ENCODE data around the gene PHLDA2. TPM values are rescaled to one million over a fixed set of nuclear protein-coding genes. Genes with fewer than 3 reads are reported as not detected.

Gene PHLDA2
- total and polyA plus RNA-seq, 9 of the 15 experiments (the other 6 are each of a cell fraction or from before 2014, with no cell fraction given), result 0.43 to 42.4 (median 4.7) TPM

- TF ChIP-seq ZBTB34 (CRISPR knock-in tag; IDR thresholded peaks at IDR 0.05) (no peak), ATF1 (CRISPR knock-in tag; IDR thresholded peaks at IDR 0.05) (no peak), ATF1 (tag; IDR thresholded peaks at IDR 0.05) (peak; percentile 67), PTRF (tag; IDR thresholded peaks at IDR 0.05) (no peak), ZNF655 (CRISPR knock-in tag; IDR thresholded peaks at IDR 0.05) (no peak), PCBP2 (IDR thresholded peaks at IDR 0.05; ENCODE audit: low read depth, low read length, poor library complexity, severe bottlenecking) (no peak), DNMT1 (IDR thresholded peaks at IDR 0.05) (no peak), KDM2B (CRISPR knock-in tag; IDR thresholded peaks at IDR 0.05) (no peak), ZNF280B (CRISPR knock-in tag; IDR thresholded peaks at IDR 0.05) (no peak), RCOR1 (IDR thresholded peaks at IDR 0.05; ENCODE audit: borderline replicate concordance in 1 of 2, low read depth in 2 of 2, low read length in 2 of 2) (no peak), CBX3 (IDR thresholded peaks at IDR 0.05; ENCODE audit: borderline replicate concordance in 1 of 2, low read length in 2 of 2) (no peak), HNRNPUL1 (IDR thresholded peaks at IDR 0.05; ENCODE audit: low read length) (no peak), ZNF253 (CRISPR knock-in tag; conservative IDR thresholded peaks at IDR 0.05) (no peak), ZNF76 (CRISPR knock-in tag; IDR thresholded peaks at IDR 0.05; ENCODE audit: borderline replicate concordance) (no peak), FOXP1 (CRISPR knock-in tag; IDR thresholded peaks at IDR 0.05) (0 out of 2 replicates have a peak, but pooled peaks have one; percentile 54), RBFOX2 (IDR thresholded peaks at IDR 0.05; ENCODE audit: low read depth, low read length) (peak; percentile 72), ZNF224 (CRISPR knock-in tag; IDR thresholded peaks at IDR 0.05) (no peak), ZNF75A (CRISPR knock-in tag; IDR thresholded peaks at IDR 0.05) (no peak), ZBTB1 (CRISPR knock-in tag; IDR thresholded peaks at IDR 0.05; ENCODE audit: borderline replicate concordance, low read depth) (peak; percentile 74; the same call in 1 of the 2 replicates), SMARCA5 (IDR thresholded peaks at IDR 0.05) (no peak), TAF15 (IDR thresholded peaks at IDR 0.05; ENCODE audit: low read depth, low read length) (no peak), KAT8 (IDR thresholded peaks at IDR 0.05; ENCODE audit: low read depth) (no peak), BRCA1 (IDR thresholded peaks at IDR 0.05) (no peak), BRCA1 (CRISPR knock-in tag; IDR thresholded peaks at IDR 0.05) (no peak), RHOXF2B (CRISPR knock-in tag; conservative IDR thresholded peaks at IDR 0.05) (no peak), SMC3 (conservative IDR thresholded peaks at IDR 0.05; ENCODE audit: insufficient read depth, low read depth, low read length) (no peak), TRIM28 (IDR thresholded peaks at IDR 0.05) (no peak), ZNF778 (CRISPR knock-in tag; IDR thresholded peaks at IDR 0.05) (no peak)
Observed at GRCh38 chr11:2901854-2902783, 27.1 kb downstream of the PHLDA2 start (continued).

Data from K562 (cell line).